Measurements from ENCODE around the gene C20orf141. TPM values are rescaled to one million over a fixed set of nuclear protein-coding genes. Genes with fewer than 3 reads are reported as not detected.

The C20orf141 gene
- total and polyA plus RNA-seq, 2 of the 4 experiments (the other 2 are of a cell fraction), result 0.36 to 0.91 TPM

- no peak for TF ChIP-seq NFE2L2 (IDR thresholded peaks at IDR 0.05; ENCODE audit: low read depth, low read length)
Measured at GRCh38 chr20:2840967-2841531, 26.3 kb downstream of the C20orf141 start (continued).

GRCh38 chr20:2845607-2846006, 30.8 kb downstream of the C20orf141 start:
- H2AK9ac ChIP-seq (replicated peaks; ENCODE audit: low read depth, low read length, poor library complexity), result no peak overlapping the region
- H2BK20ac ChIP-seq (ENCODE audit: low read depth, low read length), result no peak overlapping the region
- H3K56ac ChIP-seq (ENCODE audit: extremely low read depth, insufficient read depth, low read length), result no peak overlapping the region
- no peak overlapping the region for H3K4ac ChIP-seq (ENCODE audit: low read depth, low read length)
- no peak overlapping the region for H3K18ac ChIP-seq (ENCODE audit: low read depth, low read length)
- H3K4me1 ChIP-seq (ENCODE audit: control insufficient read depth, insufficient read depth, low read length), result peaks cover 2% of the 10 kb centered on the region
- ChIA-PET POLR2A (ENCODE audit: unreplicated experiment) (no interaction called here), CTCF (interaction anchor here (0.6 kb wide), 1 partner anchor 158 kb away, joined by 4 read pairs; no protein-coding TSS in a partner anchor)
- no peak overlapping the region for H2AK5ac ChIP-seq (ENCODE audit: low read depth, low read length)
- no peaks in the 10 kb centered on the region; the same call in 1 of the 2 replicates for H3K9me1 ChIP-seq (ENCODE audit: insufficient read depth, low read length)
- peaks cover 33 to 51% of the 10 kb centered on the region in 2 experiments for H3K79me1 ChIP-seq (ENCODE audit: low read depth in 1 of 2, low read length in 2 of 2)
- TF ChIP-seq USF2 (IDR thresholded peaks at IDR 0.05; ENCODE audit: low read depth, low read length), result no peak
- no peak for TF ChIP-seq SMC3 (IDR thresholded peaks at IDR 0.05; ENCODE audit: low read depth, low read length)
- no peak for TF ChIP-seq MAZ (IDR thresholded peaks at IDR 0.05; ENCODE audit: borderline replicate concordance, low read depth, low read length)
- no peak for TF ChIP-seq RAD21 (IDR thresholded peaks at IDR 0.05; ENCODE audit: low read length)
- no peak for TF ChIP-seq ELK1 (IDR thresholded peaks at IDR 0.05; ENCODE audit: borderline replicate concordance, low read depth, low read length)
- TF ChIP-seq CHD1 (IDR thresholded peaks at IDR 0.05; ENCODE audit: low read depth, low read length), result no peak
- TF ChIP-seq RCOR1 (IDR thresholded peaks at IDR 0.05; ENCODE audit: insufficient replicate concordance, low read length), result no peak
- no peak for TF ChIP-seq RFX5 (IDR thresholded peaks at IDR 0.05; ENCODE audit: low read depth, low read length)
- no peak for TF ChIP-seq BHLHE40 (IDR thresholded peaks at IDR 0.05; ENCODE audit: low read depth, low read length)
- no peak for TF ChIP-seq CEBPB (IDR thresholded peaks at IDR 0.05; ENCODE audit: low read depth, low read length)
- TF ChIP-seq NFE2L2 (IDR thresholded peaks at IDR 0.05; ENCODE audit: low read depth, low read length), result no peak
- no peaks in the 10 kb centered on the region for H3K9me3 ChIP-seq (ENCODE audit: control insufficient read depth, insufficient read depth, low read length)
- dilution Hi-C loops (cut with HindIII; ENCODE audit: low sequenced_read_pairs, unreplicated experiment), result no loop called here
- no peak overlapping the region for H2BK120ac ChIP-seq (ENCODE audit: low read depth, low read length)
- H2AFZ ChIP-seq (replicated peaks; ENCODE audit: low read length, poor library complexity), result no peak overlapping the region
- in situ Hi-C loops (cut with MboI; ENCODE audit: low sequenced_read_pairs), result loop anchor here (25.0 kb wide), 1 partner anchor 333 kb away; the partner anchor contains the start of gene ZNF343
- no peak overlapping the region for H3K9ac ChIP-seq (ENCODE audit: low read depth, low read length)
- no peak overlapping the region for H3K4me3 ChIP-seq (ENCODE audit: insufficient read depth, low read depth, low read length)
- H3K36me3 ChIP-seq (ENCODE audit: control insufficient read depth, insufficient read depth, low read length), result peaks cover 3% of the 10 kb centered on the region; the same call in 1 of the 2 replicates
- H2BK5ac ChIP-seq (ENCODE audit: low read depth, low read length, poor library complexity, severe bottlenecking), result no peak overlapping the region
- no peak overlapping the region for H3K23ac ChIP-seq (ENCODE audit: low read depth, low read length)
- H3K27ac ChIP-seq (ENCODE audit: insufficient read depth, low read length), result no peak overlapping the region
- H4K8ac ChIP-seq (ENCODE audit: low read depth in 2 of 2, low read length in 2 of 2), result no peak overlapping the region
- intact Hi-C loops (cut with micrococcal nuclease), result no loop called here
- H3K4me2 ChIP-seq (ENCODE audit: low read depth, low read length), result no peak overlapping the region
- ATAC-seq (ENCODE audit: low read depth) (no peak), DNase-seq (no peak)
- no peaks in the 10 kb centered on the region for H4K20me1 ChIP-seq (ENCODE audit: insufficient read depth, low read length)
- no peak overlapping the region for H2BK15ac ChIP-seq (ENCODE audit: low read depth, low read length)
- no peak overlapping the region for H4K5ac ChIP-seq (ENCODE audit: low read depth, low read length)
- BruUV-seq (replicated peaks), result no TSS peak
- no peaks in the 10 kb centered on the region for H3K27me3 ChIP-seq (ENCODE audit: control insufficient read depth, insufficient read depth, low read length)
- H4K91ac ChIP-seq (ENCODE audit: insufficient read depth, low read depth, low read length), result no peak overlapping the region
- no CpG with 5 or more reads among the region's 2 CpGs for WGBS, 2 experiments (ENCODE audit: extremely low coverage in 2 of 2, insufficient read length in 1 of 2)
- H3K14ac ChIP-seq (replicated peaks; ENCODE audit: low read depth, low read length), result no peak overlapping the region
